ENCODE results near the gene GALK1. TPM values are rescaled to one million over a fixed set of nuclear protein-coding genes. Genes with fewer than 3 reads are reported as not detected.

GALK1 gene
- total and polyA plus RNA-seq, 2 of the 13 experiments (the other 11 are each of a cell fraction or from before 2014, with no cell fraction given) = 59.9 to 93.6 TPM

DNA sequence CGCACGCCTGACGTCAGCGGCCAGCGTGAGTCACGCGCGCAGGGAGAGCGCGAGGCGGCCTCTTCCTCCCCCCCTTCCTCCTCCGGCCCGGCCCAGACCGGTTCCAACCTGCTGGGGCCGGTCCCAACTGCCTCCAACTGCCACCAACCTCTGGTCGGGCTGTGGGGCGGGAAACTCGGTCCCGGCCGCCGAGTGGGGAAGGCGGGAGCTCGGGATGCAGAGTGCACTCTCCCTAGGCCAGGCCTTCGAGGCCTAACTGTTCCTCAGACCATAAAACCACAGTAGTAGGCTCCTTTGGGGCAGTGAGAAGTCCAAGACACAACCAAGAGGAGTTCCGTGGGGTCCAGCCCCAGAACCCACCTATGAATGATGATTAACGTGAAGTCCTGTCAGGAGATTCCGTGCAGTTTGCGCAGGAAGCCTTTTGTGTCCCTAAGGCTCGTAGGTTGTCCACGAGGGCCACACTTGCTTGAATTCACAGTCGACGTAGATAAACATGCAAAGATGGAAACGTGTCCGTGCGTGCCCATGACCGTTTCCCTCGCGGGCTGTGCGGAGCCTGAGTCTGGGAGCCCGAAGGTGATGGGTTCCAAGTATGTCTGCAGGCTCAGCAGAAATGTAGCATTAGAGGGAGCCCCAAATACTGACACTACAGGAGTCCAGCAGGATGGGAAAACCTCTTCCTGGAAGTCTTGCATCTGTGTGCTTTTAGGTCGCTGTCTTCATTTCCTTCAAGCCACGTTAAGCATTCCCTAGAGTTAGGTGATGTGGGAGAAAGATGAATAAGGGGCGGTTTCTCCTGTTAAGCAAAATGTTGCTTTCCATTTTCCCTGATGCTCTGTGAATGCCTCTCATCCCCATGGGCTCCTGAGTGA, 20.3 kb upstream of the GALK1 start (continued):
- TF ChIP-seq, protein P1, sequence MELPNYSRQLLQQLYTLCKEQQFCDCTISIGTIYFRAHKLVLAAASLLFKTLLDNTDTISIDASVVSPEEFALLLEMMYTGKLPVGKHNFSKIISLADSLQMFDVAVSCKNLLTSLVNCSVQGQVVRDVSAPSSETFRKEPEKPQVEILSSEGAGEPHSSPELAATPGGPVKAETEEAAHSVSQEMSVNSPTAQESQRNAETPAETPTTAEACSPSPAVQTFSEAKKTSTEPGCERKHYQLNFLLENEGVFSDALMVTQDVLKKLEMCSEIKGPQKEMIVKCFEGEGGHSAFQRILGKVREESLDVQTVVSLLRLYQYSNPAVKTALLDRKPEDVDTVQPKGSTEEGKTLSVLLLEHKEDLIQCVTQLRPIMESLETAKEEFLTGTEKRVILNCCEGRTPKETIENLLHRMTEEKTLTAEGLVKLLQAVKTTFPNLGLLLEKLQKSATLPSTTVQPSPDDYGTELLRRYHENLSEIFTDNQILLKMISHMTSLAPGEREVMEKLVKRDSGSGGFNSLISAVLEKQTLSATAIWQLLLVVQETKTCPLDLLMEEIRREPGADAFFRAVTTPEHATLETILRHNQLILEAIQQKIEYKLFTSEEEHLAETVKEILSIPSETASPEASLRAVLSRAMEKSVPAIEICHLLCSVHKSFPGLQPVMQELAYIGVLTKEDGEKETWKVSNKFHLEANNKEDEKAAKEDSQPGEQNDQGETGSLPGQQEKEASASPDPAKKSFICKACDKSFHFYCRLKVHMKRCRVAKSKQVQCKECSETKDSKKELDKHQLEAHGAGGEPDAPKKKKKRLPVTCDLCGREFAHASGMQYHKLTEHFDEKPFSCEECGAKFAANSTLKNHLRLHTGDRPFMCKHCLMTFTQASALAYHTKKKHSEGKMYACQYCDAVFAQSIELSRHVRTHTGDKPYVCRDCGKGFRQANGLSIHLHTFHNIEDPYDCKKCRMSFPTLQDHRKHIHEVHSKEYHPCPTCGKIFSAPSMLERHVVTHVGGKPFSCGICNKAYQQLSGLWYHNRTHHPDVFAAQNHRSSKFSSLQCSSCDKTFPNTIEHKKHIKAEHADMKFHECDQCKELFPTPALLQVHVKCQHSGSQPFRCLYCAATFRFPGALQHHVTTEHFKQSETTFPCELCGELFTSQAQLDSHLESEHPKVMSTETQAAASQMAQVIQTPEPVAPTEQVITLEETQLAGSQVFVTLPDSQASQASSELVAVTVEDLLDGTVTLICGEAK (IDR thresholded peaks at IDR 0.05) = no peak
- TF ChIP-seq, protein P1 (CRISPR knock-in tag; IDR thresholded peaks at IDR 0.05) = no peak
- TF ChIP-seq REXO4 (CRISPR knock-in tag; IDR thresholded peaks at IDR 0.05; ENCODE audit: borderline replicate concordance) = no peak
- 0 out of 2 replicates have a peak, but pooled peaks have one; percentile 51 for TF ChIP-seq PCBP1 (IDR thresholded peaks at IDR 0.05; ENCODE audit: borderline replicate concordance, low read depth, low read length)
- peak; percentile 51; the same call in 1 of the 2 replicates for TF ChIP-seq FOXO1 (CRISPR knock-in tag; IDR thresholded peaks at IDR 0.05)
- TF ChIP-seq ZNF337 (CRISPR knock-in tag; IDR thresholded peaks at IDR 0.05; ENCODE audit: borderline replicate concordance, low read depth) = no peak
- TF ChIP-seq, protein P2, sequence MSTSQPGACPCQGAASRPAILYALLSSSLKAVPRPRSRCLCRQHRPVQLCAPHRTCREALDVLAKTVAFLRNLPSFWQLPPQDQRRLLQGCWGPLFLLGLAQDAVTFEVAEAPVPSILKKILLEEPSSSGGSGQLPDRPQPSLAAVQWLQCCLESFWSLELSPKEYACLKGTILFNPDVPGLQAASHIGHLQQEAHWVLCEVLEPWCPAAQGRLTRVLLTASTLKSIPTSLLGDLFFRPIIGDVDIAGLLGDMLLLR (CRISPR knock-in tag; IDR thresholded peaks at IDR 0.05) = peak; percentile 93
- TF ChIP-seq ZNF776 (CRISPR knock-in tag; IDR thresholded peaks at IDR 0.05) = 0 out of 2 replicates have a peak, but pooled peaks have one; percentile 80
- no peak for TF ChIP-seq TEAD3 (CRISPR knock-in tag; optimal IDR thresholded peaks at IDR 0.05; ENCODE audit: borderline replicate concordance)
- TF ChIP-seq ZNF121 (CRISPR knock-in tag; IDR thresholded peaks at IDR 0.05) = 0 out of 2 replicates have a peak, but pooled peaks have one; percentile 71
- peak; percentile 93; the same call in 1 of the 2 replicates for TF ChIP-seq NCOA1 (CRISPR knock-in tag; IDR thresholded peaks at IDR 0.05)
- TF ChIP-seq ZNF644 (CRISPR knock-in tag; IDR thresholded peaks at IDR 0.05; ENCODE audit: low read depth) = 0 out of 2 replicates have a peak, but pooled peaks have one; percentile 19
- TF ChIP-seq, protein P3, sequence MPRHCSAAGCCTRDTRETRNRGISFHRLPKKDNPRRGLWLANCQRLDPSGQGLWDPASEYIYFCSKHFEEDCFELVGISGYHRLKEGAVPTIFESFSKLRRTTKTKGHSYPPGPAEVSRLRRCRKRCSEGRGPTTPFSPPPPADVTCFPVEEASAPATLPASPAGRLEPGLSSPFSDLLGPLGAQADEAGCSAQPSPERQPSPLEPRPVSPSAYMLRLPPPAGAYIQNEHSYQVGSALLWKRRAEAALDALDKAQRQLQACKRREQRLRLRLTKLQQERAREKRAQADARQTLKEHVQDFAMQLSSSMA (CRISPR knock-in tag; IDR thresholded peaks at IDR 0.05) = 0 out of 2 replicates have a peak, but pooled peaks have one; percentile 57
- TF ChIP-seq ZNF3 (CRISPR knock-in tag; IDR thresholded peaks at IDR 0.05) = peak; percentile 74
- TF ChIP-seq MEIS1 (CRISPR knock-in tag; IDR thresholded peaks at IDR 0.05; ENCODE audit: borderline replicate concordance) = no peak
- TF ChIP-seq ZNF75D (CRISPR knock-in tag; IDR thresholded peaks at IDR 0.05; ENCODE audit: borderline replicate concordance) = peak; percentile 81; the same call in 1 of the 2 replicates
- TF ChIP-seq, protein P4, sequence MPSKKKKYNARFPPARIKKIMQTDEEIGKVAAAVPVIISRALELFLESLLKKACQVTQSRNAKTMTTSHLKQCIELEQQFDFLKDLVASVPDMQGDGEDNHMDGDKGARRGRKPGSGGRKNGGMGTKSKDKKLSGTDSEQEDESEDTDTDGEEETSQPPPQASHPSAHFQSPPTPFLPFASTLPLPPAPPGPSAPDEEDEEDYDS (CRISPR knock-in tag; IDR thresholded peaks at IDR 0.05) = peak; percentile 12; the same call in 1 of the 2 replicates
- no peak; the same call in 1 of the 2 replicates for TF ChIP-seq RXRB (CRISPR knock-in tag; IDR thresholded peaks at IDR 0.05; ENCODE audit: borderline replicate concordance)

Data from HepG2 (cell line).